ENCODE data around the gene TEDC1.

GRCh38 chr14:105466531-105467248 is 24.4 kb upstream of the TEDC1 start:
- TF ChIP-seq CTCF (IDR thresholded peaks at IDR 0.05): no peak
- no peak for TF ChIP-seq POLR2A (IDR thresholded peaks at IDR 0.05)
